ENCODE data around the gene PKHD1. TPM values are rescaled to one million over a fixed set of nuclear protein-coding genes. Genes with fewer than 3 reads are reported as not detected.

Gene PKHD1
- total RNA-seq, 1 experiment from 2014 or later: 0.09 TPM

- Histone ChIP-seq H3K9me3 (ENCODE audit: control insufficient read depth, low read depth, low read length) (no peaks in the 10 kb centered on the region), H3K79me1 (ENCODE audit: insufficient read depth, low read depth, low read length, poor library complexity, severe bottlenecking) (no peaks in the 10 kb centered on the region), H3K56ac (ENCODE audit: insufficient read length, low read depth, low read length) (no peak overlapping the region), H4K20me1 (ENCODE audit: control insufficient read depth, insufficient read depth, insufficient read length) (no peaks in the 10 kb centered on the region), H2AK5ac (ENCODE audit: insufficient read length, low read length) (no peak overlapping the region), H3K27ac (ENCODE audit: insufficient read length, low read depth, low read length) (no peak overlapping the region), H3K79me2 (ENCODE audit: insufficient read depth, low read length) (no peaks in the 10 kb centered on the region), H3K4me2 (ENCODE audit: insufficient read depth, insufficient read length, low read length) (no peak overlapping the region), H3T11ph (ENCODE audit: low read length) (no peak overlapping the region), H2BK15ac (ENCODE audit: low read depth, low read length) (no peak overlapping the region), H2BK12ac (ENCODE audit: insufficient read length, low read depth, low read length) (no peak overlapping the region), H3K23ac (ENCODE audit: insufficient read length, low read depth, low read length) (no peak overlapping the region), H3K14ac (ENCODE audit: insufficient read depth, low read length) (no peak overlapping the region), H3K4me1 (ENCODE audit: insufficient read depth, low read length) (no peaks in the 10 kb centered on the region), H3K18ac (ENCODE audit: insufficient read length, low read depth, low read length) (no peak overlapping the region), H3K23me2 (ENCODE audit: insufficient read length, low read depth, low read length, poor library complexity, severe bottlenecking) (no peaks in the 10 kb centered on the region), H4K5ac (ENCODE audit: insufficient read length, low read depth, low read length) (no peak overlapping the region), H4K8ac (replicated peaks; ENCODE audit: insufficient read length, low read depth, low read length) (no peak overlapping the region), H4K91ac (ENCODE audit: insufficient read length, low read depth, low read length) (no peak overlapping the region), H3K9ac (ENCODE audit: extremely low read depth, insufficient read length, low read length) (no peak overlapping the region), H2AFZ (ENCODE audit: low read length) (no peak overlapping the region), H3K27me3 (ENCODE audit: insufficient read depth, low read length) (no peaks in the 10 kb centered on the region), H2BK120ac (ENCODE audit: low read depth, low read length, poor library complexity, severe bottlenecking) (no peak overlapping the region), H2BK5ac (ENCODE audit: insufficient read length, low read length) (no peak overlapping the region), H2BK20ac (ENCODE audit: low read depth, low read length, poor library complexity, severe bottlenecking) (no peak overlapping the region), H3K4ac (ENCODE audit: low read depth, low read length) (no peak overlapping the region)
- H3K36me3 Mint-ChIP-seq (ENCODE audit: insufficient read depth in 1 of 3, low read depth in 3 of 3): no peaks in the 10 kb centered on the region
- no peak overlapping the region for H3K27ac Mint-ChIP-seq
- no CpG with 5 or more reads among the region's 5 CpGs for WGBS (ENCODE audit: extremely low coverage, insufficient read length, low lambda C conversion rate)
- TF ChIP-seq, protein P1, sequence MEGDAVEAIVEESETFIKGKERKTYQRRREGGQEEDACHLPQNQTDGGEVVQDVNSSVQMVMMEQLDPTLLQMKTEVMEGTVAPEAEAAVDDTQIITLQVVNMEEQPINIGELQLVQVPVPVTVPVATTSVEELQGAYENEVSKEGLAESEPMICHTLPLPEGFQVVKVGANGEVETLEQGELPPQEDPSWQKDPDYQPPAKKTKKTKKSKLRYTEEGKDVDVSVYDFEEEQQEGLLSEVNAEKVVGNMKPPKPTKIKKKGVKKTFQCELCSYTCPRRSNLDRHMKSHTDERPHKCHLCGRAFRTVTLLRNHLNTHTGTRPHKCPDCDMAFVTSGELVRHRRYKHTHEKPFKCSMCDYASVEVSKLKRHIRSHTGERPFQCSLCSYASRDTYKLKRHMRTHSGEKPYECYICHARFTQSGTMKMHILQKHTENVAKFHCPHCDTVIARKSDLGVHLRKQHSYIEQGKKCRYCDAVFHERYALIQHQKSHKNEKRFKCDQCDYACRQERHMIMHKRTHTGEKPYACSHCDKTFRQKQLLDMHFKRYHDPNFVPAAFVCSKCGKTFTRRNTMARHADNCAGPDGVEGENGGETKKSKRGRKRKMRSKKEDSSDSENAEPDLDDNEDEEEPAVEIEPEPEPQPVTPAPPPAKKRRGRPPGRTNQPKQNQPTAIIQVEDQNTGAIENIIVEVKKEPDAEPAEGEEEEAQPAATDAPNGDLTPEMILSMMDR (conservative IDR thresholded peaks at IDR 0.05): no peak
- no peaks in the 10 kb centered on the region for H3K4me1 Mint-ChIP-seq
- no peaks in the 10 kb centered on the region for H3K9me3 Mint-ChIP-seq
- no peak overlapping the region for H3K4me3 Mint-ChIP-seq
- no peak for DNase-seq
- no peaks in the 10 kb centered on the region for H3K27me3 Mint-ChIP-seq (ENCODE audit: low read depth)
Measured at GRCh38 chr6:51777618-51778017, 309.8 kb downstream of the PKHD1 start.
